Amniotic stem cell (primary cell): ENCODE measurements around the gene C1QTNF12.

Experiments used
- DNase-seq: peaks from one replicate; lab custom pipeline; 2025; lab: John Stamatoyannopoulos, UW

The C1QTNF12 gene

GRCh38 chr1:1228596-1229321, 17.8 kb downstream of the C1QTNF12 start:
- DNase-seq: no peak

- no peak for DNase-seq
Observed at GRCh38 chr1:1228187-1228586, 18.3 kb downstream of the C1QTNF12 start.

GRCh38 chr1:1227386-1227785, 19.1 kb downstream of the C1QTNF12 start:
- no peak for DNase-seq

DNA sequence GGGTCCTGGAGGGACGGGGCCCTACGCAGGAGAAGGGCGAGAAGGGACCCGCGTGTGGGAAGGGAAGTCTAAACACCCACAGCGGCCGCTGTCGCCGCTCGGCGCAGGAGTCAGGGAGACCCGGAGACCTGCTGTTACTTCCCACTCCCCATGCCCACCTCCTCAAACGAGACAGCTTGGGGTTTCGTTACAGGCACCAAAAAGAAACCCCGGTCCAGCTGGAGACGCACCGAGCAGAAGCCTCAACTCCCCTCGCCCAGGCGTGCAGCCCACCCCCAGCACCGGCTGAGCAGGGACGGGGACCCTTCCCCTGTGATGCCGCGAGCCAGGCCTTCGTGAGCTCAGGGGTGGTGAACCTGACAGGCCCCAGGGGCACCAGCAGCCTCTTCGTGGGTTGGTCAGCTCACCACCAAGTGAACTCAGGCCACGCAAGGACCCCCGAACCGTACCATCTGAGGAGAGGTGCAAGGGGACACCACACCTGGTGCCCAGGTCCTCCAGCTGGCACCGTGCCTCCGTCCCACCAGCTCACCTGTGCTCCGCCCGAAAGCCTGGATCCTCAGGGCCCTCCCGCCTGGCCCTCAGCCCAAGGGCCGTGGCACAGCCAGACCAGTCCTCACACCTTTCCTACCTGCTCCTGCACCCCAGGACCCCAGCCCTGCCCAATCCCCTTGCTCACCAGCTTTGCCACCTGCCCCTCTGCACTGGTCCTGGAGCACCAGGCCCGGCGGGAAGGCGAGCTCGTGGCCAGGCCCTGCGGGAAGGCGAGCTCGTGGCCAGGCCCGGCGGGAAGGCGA, 19.8 kb downstream of the C1QTNF12 start:
- no peak for DNase-seq

GRCh38 chr1:1225913-1226312, 20.6 kb downstream of the C1QTNF12 start:
- DNase-seq: no peak

GRCh38 chr1:1225238-1225845, 21.2 kb downstream of the C1QTNF12 start:
- no peak for DNase-seq

GRCh38 chr1:1223891-1224290, 22.6 kb downstream of the C1QTNF12 start:
- DNase-seq: no peak

DNA sequence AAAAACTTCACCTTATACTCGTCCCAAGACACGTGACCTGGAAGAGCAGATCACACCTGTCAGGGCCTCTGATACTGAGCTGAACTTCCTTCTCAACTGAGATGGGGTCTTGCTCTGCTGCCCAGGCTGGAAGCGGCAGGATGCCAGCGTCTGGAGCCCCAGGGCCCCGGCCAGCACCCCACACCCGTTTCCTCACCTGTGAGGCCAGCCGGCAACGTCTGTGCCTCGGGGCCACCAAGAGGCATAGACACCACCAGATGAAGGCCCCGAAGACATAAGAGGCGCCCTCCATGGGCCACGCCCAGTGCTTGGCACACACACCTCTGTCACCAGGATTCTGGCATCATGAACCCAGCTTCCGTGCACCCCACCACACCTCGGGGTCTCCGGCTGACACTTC, 23.2 kb downstream of the C1QTNF12 start:
- DNase-seq: no peak

- no peak for DNase-seq
Observed at GRCh38 chr1:1222575-1223225, 23.8 kb downstream of the C1QTNF12 start.

DNA sequence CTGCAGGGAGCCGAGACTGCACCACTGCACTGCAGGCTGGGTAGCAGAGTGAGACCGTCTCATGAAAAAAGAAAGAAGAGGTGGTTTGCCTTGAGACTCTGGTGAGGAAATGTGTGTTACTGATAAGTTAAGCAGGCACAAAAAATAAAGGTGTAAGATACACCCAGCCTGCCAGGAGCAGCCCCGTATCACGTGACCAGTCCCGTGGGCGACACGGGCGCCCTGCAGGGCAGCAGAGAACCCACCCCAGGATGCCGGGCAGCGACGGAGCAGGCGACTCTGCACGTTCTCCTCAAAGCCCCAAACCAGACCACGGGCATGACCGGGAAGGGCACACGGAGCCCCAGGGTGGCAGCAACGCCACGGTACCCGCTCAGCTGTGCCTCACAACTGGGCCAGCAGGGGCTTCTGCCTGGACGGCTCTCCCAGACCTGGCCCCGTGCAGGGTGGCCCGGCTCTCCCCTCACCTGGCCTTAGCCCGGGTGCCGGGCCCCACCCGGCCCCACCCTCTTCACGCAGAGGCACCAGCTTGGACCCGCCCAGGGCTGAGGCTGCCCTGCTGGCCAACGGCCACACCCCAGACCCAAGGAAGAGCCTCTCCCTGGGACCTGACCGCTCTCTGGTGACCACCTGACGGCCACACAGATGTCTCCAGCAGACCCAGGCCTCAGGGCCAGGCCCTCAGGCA, 24.5 kb downstream of the C1QTNF12 start:
- no peak for DNase-seq

DNA sequence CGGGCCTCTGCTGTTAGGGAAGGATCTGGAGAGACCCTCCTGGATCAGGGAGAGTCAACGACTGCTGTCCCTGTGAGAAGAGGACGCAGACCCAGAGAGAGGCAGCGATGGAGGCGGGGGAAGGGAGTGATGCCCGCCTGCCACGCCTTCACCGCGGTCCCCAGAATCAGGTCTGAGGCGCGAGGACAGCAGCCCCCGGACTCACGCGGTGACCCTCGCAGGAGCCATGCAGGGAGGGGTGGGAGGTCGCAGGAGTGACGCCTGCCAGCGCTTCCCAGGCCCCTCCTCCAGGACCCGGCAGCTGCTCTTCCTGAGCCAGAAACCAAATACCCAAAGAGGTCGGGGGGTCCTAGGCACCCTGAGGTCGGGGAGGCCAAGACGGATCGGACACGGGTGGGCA, 26.3 kb downstream of the C1QTNF12 start:
- DNase-seq: no peak

DNA sequence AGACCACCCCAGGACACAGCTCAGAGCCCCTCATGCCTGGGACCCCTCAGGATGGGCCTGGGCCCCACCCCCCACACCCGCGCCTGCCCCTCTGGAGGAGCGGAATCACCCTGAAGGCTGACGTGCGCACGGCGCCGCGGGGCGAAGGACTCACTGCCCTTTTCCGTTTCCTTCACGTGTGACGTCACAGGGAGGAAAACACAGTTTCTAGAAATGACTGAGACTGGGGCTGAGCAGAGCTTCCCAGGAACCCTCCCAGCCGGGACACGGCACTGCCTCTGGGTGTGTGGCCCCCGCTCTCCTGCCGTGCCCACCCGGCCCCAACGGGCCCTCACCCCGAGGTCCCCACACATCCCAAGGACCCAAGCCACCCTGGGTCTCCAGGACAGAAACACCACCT, 27.2 kb downstream of the C1QTNF12 start:
- DNase-seq: no peak

GRCh38 chr1:1218524-1219200, 27.9 kb downstream of the C1QTNF12 start:
- no peak for DNase-seq

DNA sequence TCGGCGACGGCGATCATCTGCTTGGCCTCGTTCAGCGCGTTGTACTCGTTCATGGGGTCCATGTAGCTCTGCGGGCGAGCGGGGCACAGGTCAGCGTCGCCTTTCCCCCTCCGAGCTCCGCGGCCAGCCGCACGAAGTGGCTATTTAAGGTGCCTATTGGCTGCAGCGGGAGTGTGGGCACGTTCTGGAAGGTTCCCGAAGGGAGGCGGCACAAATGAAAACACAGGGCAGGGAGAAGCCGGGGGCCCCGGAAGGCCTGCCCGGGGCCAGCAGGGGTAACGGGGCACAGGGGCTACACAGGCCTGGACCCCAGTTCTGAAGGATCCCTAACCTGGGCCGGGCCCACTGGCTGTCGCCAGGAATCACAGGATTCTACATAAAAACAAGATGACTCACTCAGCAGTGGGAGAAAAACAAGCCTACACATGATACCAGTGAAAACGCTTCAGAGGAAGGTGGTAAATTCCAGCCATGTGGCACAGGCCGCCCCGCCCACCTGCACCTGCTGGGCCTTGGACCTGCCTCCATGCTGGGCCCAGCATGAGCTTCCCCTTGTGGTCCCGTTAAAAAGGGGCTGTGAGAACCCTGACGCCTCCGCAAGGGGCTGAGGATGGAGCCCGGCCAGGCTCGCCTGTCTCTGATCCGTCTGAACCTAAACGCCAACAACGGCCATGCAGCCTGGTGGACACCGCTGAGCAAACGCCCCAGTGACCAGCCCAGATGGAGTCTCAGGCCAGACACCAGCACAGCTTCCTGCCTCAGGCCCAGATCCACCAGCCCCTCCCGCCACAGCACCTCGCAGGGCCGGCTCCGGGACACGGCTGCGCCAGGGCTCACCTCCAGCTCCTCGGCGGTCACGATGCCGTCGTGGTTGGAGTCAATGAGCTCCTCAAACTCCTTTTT, 28.6 kb downstream of the C1QTNF12 start:
- DNase-seq: no peak

- no peak for DNase-seq
Observed at GRCh38 chr1:1216770-1217620, 29.5 kb downstream of the C1QTNF12 start.

DNA sequence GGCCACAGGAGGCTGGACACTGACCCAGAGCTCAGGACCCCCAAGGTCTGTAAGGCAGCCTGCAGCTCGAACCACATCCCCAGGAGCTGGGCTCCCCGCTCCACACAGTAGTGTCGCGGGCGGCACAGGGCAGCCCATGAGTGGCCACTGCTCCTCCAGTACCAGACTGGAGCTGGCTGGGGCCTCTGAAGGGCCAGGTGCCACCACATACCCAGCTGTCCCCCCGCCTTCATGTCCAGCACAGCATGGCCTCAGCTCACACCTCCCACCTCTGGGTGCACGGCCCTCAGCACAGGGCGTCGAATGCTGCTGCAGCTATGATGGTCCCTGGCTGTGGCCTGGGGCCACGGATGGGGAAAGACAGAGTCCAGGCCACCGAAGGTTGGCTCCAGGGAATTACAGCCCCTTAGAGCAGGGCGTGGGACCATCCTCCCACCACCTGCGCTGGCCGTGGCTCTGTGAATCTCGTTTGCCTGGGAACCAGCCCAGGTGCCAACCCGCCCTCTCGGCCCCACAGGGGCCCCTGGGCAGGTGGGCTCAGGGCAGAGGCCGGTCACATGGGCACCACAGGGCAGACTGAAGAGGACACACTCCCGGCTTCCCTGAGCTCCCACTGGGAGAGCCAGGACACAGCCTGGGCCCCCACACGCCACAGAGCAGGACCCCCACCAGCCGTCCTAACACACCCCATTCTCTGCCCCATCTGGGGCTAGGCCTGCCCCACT, 30.5 kb downstream of the C1QTNF12 start:
- DNase-seq: no peak

DNA sequence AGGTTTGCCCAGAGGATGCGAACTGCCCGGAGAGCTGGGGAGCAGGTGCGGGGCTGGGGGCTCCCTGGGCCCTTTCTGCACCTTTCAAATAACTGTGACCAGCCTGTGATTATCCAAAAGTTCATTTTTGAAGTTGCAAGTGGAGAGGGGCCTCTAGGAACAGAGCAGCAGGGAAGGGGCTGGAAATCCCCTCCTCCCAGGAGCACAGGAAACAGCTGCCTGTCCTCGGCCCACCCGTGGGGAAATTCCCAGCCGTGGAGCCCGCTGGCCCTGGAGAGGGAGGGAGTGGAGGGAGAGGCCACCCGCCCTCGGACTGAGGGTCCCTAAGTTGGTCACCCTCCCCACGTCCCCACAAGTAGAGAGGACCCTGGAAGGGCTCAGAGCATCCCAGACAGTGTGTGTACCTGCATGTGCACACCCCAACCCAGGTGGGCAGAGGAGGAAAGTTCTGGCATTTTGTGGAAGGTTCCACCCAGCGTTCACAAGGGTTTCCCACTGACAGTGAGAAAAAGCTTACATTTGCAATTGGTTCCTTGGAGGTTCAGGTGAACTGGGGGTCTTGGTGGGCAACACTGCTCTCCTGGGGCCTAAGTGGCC, 31.3 kb downstream of the C1QTNF12 start:
- DNase-seq: no peak
